Activated naive CD4-positive, alpha-beta T cell treated with anti-CD3 and anti-CD28 coated beads, Interleukin-2, amount 50 U/mL, for 24 hours (primary cell): ENCODE measurements around the gene RYR3.
A peak's percentile ranks its signal among the peaks of the same experiment; 100 is the strongest.

Experiments
- H3K27ac Mint-ChIP-seq: one replicate; pipeline ENCODE4 v1.8.0; 2021; ENCODE audit warnings: mild to moderate bottlenecking, mixed read lengths
- H3K27me3 Mint-ChIP-seq: one replicate; pipeline ENCODE4 v1.8.0; 2021; ENCODE audit warnings: mixed read lengths
- H3K36me3 Mint-ChIP-seq: one replicate; pipeline ENCODE4 v1.8.0; 2021; ENCODE audit warnings: mixed read lengths
- H3K4me1 Mint-ChIP-seq: one replicate; pipeline ENCODE4 v1.8.0; 2021; ENCODE audit warnings: mixed read lengths
- H3K4me3 Mint-ChIP-seq: one replicate; pipeline ENCODE4 v1.8.0; 2021; ENCODE audit warnings: mild to moderate bottlenecking, mixed read lengths
- H3K9me3 Mint-ChIP-seq: one replicate; pipeline ENCODE4 v1.8.0; 2021; ENCODE audit warnings: mixed read lengths

The RYR3 gene

GRCh38 chr15:33754242-33754641, 443.5 kb downstream of the RYR3 start:
- H3K27me3 Mint-ChIP-seq: peaks cover 11% of the 10 kb centered on the region
- no peaks in the 10 kb centered on the region for H3K9me3 Mint-ChIP-seq
- no peak overlapping the region for H3K4me3 Mint-ChIP-seq
- no peak overlapping the region for H3K27ac Mint-ChIP-seq
- no peaks in the 10 kb centered on the region for H3K4me1 Mint-ChIP-seq
- no peaks in the 10 kb centered on the region for H3K36me3 Mint-ChIP-seq

DNA sequence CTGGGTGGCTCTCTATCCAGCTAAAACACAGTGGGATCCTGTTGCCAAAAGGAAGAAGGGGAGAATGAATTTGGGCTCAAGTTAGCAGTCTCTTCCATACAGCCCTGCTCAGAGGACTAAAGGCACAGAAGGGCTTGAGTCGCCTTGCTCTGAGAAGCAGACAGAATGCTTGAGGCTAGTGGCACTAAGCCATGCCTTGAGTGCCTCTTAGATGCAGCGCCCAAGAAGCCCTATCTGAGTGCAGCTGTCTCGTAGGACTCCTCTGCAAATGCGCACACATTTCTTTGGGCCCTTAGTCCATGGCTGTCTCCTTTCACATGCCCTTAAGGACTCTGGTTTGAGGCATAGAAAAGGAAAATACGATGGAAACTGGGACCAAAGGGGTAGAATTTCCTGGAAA, 446.2 kb downstream of the RYR3 start:
- peaks cover 15% of the 10 kb centered on the region for H3K27me3 Mint-ChIP-seq
- H3K4me1 Mint-ChIP-seq: no peaks in the 10 kb centered on the region
- no peaks in the 10 kb centered on the region for H3K9me3 Mint-ChIP-seq
- H3K36me3 Mint-ChIP-seq: no peaks in the 10 kb centered on the region
- no peak overlapping the region for H3K4me3 Mint-ChIP-seq
- no peak overlapping the region for H3K27ac Mint-ChIP-seq

GRCh38 chr15:33757516-33758232, 446.9 kb downstream of the RYR3 start:
- Mint-ChIP-seq H3K4me3 (no peak overlapping the region), H3K27me3 (peaks cover 15% of the 10 kb centered on the region), H3K36me3 (no peaks in the 10 kb centered on the region)

DNA sequence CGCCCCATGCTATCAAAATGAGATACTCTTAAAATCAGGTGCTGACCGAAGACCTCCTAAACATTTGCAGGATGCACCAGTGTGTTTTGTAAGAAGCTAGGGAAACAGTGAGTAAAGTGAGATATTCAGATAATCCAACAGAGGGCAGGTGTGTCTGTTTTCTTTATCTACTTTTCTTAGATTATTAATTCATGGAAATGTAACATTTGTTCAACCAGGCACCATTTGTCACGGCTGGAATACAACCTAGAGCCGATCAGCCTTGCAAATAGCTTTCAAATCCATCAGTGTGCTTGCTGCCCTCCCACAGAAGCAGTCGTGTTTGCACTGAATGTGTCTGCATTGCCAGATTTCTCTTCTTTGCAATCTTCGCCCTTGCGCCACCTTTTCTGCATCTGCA, 455.6 kb downstream of the RYR3 start:
- H3K36me3 Mint-ChIP-seq: no peaks in the 10 kb centered on the region
- no peaks in the 10 kb centered on the region for H3K4me1 Mint-ChIP-seq
- H3K27me3 Mint-ChIP-seq: peaks cover 5% of the 10 kb centered on the region
- no peaks in the 10 kb centered on the region for H3K9me3 Mint-ChIP-seq
- no peak overlapping the region for H3K4me3 Mint-ChIP-seq
- no peak overlapping the region for H3K27ac Mint-ChIP-seq

More at GRCh38 chr15:33757516-33758232, 446.9 kb downstream of the RYR3 start:
- no peaks in the 10 kb centered on the region for H3K4me1 Mint-ChIP-seq
- no peak overlapping the region for H3K27ac Mint-ChIP-seq
- H3K9me3 Mint-ChIP-seq: no peaks in the 10 kb centered on the region

- no peaks in the 10 kb centered on the region for H3K36me3 Mint-ChIP-seq
- H3K27me3 Mint-ChIP-seq: peaks cover 1% of the 10 kb centered on the region
- no peak overlapping the region for H3K4me3 Mint-ChIP-seq
- H3K27ac Mint-ChIP-seq: no peak overlapping the region
- H3K4me1 Mint-ChIP-seq: no peaks in the 10 kb centered on the region
- H3K9me3 Mint-ChIP-seq: no peaks in the 10 kb centered on the region
Measured at GRCh38 chr15:33768670-33769190, 458.0 kb downstream of the RYR3 start.

DNA sequence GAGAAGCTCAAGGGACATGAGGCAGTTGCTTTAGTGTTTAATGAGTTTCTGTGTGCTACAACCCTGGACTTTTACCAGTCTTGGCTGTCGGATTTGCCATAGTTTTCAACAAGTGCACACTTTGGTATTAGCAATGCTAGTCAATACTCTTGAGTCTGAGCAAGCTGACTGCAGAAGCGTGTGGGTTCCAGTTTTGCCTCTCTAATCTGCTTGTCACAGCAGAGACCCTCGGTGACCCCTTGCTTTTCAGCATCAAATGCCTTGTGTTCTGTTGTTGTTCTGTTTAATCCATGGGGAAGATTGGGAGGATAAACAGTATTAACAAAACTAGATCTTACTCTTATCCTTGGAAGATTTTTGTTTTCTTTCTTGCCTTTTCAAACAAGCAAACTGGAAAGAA, 463.2 kb downstream of the RYR3 start:
- H3K4me3 Mint-ChIP-seq: no peak overlapping the region
- H3K27ac Mint-ChIP-seq: no peak overlapping the region
- peaks cover 6% of the 10 kb centered on the region for H3K27me3 Mint-ChIP-seq
- no peaks in the 10 kb centered on the region for H3K9me3 Mint-ChIP-seq
- H3K4me1 Mint-ChIP-seq: no peaks in the 10 kb centered on the region
- no peaks in the 10 kb centered on the region for H3K36me3 Mint-ChIP-seq

DNA sequence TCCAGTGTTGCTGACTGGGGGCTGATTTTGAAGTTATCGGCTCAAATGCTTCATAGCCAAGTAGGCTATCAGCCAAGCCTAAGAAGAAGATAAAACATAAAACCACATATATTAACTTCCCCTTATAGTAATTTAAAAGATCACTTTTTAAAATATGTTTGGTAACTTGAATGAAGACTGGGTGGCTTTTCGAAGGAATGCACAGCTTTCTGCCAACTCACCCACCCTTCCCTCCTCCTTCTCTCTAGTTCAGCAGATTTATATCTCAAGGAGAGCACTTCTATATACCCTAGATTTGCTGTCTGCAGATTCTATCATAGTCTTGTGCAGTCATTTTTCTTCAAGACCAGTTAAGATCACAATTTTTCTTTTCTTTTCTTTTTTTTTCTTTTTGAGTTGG, 468.1 kb downstream of the RYR3 start:
- Mint-ChIP-seq H3K4me3 (no peak overlapping the region), H3K27me3 (peaks cover 9% of the 10 kb centered on the region), H3K9me3 (no peaks in the 10 kb centered on the region), H3K4me1 (no peaks in the 10 kb centered on the region), H3K27ac (no peak overlapping the region), H3K36me3 (no peaks in the 10 kb centered on the region)

GRCh38 chr15:33780011-33780768, 469.4 kb downstream of the RYR3 start:
- Mint-ChIP-seq H3K4me3 (no peak overlapping the region), H3K4me1 (no peaks in the 10 kb centered on the region), H3K27me3 (peaks cover 10% of the 10 kb centered on the region), H3K9me3 (no peaks in the 10 kb centered on the region), H3K27ac (peak overlapping the region; percentile 43), H3K36me3 (no peaks in the 10 kb centered on the region)

GRCh38 chr15:33782966-33783365, 472.2 kb downstream of the RYR3 start:
- Mint-ChIP-seq H3K36me3 (no peaks in the 10 kb centered on the region), H3K4me1 (no peaks in the 10 kb centered on the region), H3K9me3 (no peaks in the 10 kb centered on the region), H3K4me3 (no peak overlapping the region), H3K27ac (no peak overlapping the region), H3K27me3 (peaks cover 7% of the 10 kb centered on the region)

DNA sequence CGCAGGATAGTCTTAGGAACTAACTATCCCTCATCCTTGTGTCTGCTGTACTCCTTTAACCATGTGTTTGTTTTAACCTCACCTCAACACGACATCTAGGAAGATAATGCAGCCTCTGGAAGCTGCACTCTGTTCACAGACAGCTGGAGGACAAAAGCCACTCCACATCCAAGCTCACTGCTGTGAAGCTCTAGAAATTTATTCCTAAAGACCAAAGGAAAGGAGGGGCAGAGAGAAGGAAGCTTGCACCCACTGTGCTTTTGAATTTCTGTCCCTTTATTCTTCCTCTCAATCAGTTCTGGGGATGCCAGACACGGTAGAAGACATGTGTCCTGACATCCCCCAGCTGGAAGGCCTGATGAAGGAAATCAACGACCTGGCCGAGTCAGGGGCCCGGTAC, 474.6 kb downstream of the RYR3 start:
- H3K27ac Mint-ChIP-seq: no peak overlapping the region

DNA sequence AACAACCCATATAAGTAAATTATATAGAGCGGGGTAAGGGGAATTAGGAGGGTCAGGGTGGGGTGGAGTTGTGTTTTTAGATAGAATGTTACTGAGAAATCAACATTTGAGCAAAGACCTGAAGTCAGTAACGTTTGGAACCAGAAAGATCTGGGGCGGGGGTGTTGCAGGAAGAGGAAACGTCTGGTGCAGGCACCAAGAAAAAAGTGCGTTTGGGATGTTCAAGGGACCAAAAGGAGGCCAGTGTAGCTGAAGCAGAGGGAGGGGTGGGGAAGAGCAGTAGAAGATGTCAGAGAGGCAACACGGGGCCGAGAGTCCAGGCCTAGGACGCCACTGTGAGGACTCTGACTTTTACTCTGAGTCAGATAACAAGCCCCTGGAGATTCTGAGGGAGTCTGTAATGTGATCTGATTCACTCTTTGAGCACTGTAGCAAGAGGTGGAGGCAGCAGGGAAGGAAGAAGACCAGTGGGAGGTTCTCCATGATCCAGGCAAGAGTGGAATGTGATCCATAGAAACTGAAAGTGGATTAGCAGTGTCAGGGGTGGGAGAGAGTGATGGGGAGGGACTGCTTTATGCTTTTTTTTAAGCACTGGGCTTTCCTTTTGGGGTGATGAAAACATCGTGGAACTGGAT, 478.3 kb downstream of the RYR3 start:
- H3K27me3 Mint-ChIP-seq: peaks cover 3% of the 10 kb centered on the region
- H3K4me3 Mint-ChIP-seq: no peak overlapping the region
- H3K36me3 Mint-ChIP-seq: no peaks in the 10 kb centered on the region
- H3K4me1 Mint-ChIP-seq: peaks cover 5% of the 10 kb centered on the region
- no peaks in the 10 kb centered on the region for H3K9me3 Mint-ChIP-seq
- no peak overlapping the region for H3K27ac Mint-ChIP-seq

More for the DNA sequence above, 474.6 kb downstream of the RYR3 start:
- H3K4me1 Mint-ChIP-seq: peaks cover 5% of the 10 kb centered on the region
- H3K4me3 Mint-ChIP-seq: no peak overlapping the region
- H3K36me3 Mint-ChIP-seq: no peaks in the 10 kb centered on the region
- no peaks in the 10 kb centered on the region for H3K9me3 Mint-ChIP-seq
- peaks cover 7% of the 10 kb centered on the region for H3K27me3 Mint-ChIP-seq

DNA sequence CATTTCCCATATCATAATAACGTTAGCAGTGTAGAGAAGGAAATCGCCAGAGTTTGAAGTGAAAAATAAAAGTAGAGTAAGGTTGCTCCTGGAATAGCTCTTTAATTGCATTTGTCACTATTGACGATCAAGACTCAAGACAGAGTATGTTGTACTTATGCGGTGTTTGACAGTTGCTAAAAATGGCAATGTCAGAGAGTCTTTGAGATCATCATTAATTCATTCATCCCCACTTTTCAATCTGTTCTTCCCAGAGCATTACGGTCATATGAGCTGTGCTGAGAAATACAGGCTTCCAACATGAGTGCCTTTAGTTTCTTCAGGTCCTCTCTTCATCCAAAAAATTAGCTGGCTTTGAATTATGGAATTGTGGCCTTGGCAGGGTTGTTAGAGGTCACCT, 483.7 kb downstream of the RYR3 start:
- Mint-ChIP-seq H3K27me3 (peaks cover 8% of the 10 kb centered on the region), H3K9me3 (no peaks in the 10 kb centered on the region), H3K36me3 (no peaks in the 10 kb centered on the region), H3K4me3 (no peak overlapping the region), H3K4me1 (no peaks in the 10 kb centered on the region), H3K27ac (no peak overlapping the region)

- Mint-ChIP-seq H3K4me1 (no peaks in the 10 kb centered on the region), H3K9me3 (no peaks in the 10 kb centered on the region), H3K36me3 (no peaks in the 10 kb centered on the region), H3K27me3 (peaks cover 8% of the 10 kb centered on the region), H3K4me3 (no peak overlapping the region), H3K27ac (no peak overlapping the region)
Measured at GRCh38 chr15:33795070-33795469, 484.3 kb downstream of the RYR3 start.

- no peaks in the 10 kb centered on the region for H3K4me1 Mint-ChIP-seq
- no peak overlapping the region for H3K27ac Mint-ChIP-seq
- H3K4me3 Mint-ChIP-seq: no peak overlapping the region
- H3K36me3 Mint-ChIP-seq: no peaks in the 10 kb centered on the region
- peaks cover 9% of the 10 kb centered on the region for H3K27me3 Mint-ChIP-seq
- H3K9me3 Mint-ChIP-seq: no peaks in the 10 kb centered on the region
Measured at GRCh38 chr15:33797651-33798050, 486.9 kb downstream of the RYR3 start.

DNA sequence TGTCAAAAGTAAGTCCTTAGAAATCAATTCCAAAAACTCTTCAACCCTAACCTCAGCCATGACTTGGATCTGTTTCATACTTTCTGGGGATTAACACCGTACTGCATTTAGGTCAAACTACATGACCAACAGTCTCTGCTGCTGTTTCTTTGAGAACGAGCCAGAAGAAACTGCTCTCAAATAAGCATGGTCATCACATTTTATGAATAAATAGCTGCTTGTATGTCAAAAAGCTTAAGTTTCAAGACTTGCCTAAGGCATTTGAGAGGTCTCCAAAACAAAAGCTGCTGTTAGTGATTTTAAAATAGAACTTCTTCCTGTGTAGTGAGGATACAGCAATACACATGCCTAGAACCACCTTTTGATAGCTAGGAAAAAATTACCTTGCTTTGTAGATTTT, 491.2 kb downstream of the RYR3 start:
- H3K9me3 Mint-ChIP-seq: no peaks in the 10 kb centered on the region
- H3K27ac Mint-ChIP-seq: no peak overlapping the region
- H3K4me1 Mint-ChIP-seq: no peaks in the 10 kb centered on the region
- no peaks in the 10 kb centered on the region for H3K36me3 Mint-ChIP-seq
- H3K4me3 Mint-ChIP-seq: no peak overlapping the region
- peaks cover 5% of the 10 kb centered on the region for H3K27me3 Mint-ChIP-seq

GRCh38 chr15:33807665-33808064, 496.9 kb downstream of the RYR3 start:
- Mint-ChIP-seq H3K4me1 (no peaks in the 10 kb centered on the region), H3K9me3 (no peaks in the 10 kb centered on the region), H3K27me3 (peaks cover 5% of the 10 kb centered on the region), H3K27ac (no peak overlapping the region), H3K4me3 (no peak overlapping the region), H3K36me3 (no peaks in the 10 kb centered on the region)
